ENCODE data around the gene IL22RA1. TPM values are rescaled to one million over a fixed set of nuclear protein-coding genes. Genes with fewer than 3 reads are reported as not detected.

IL22RA1 gene
- total and polyA plus RNA-seq, 8 donors = 0.43 to 4.1 (median 1.8) TPM; not detected in 1

DNA sequence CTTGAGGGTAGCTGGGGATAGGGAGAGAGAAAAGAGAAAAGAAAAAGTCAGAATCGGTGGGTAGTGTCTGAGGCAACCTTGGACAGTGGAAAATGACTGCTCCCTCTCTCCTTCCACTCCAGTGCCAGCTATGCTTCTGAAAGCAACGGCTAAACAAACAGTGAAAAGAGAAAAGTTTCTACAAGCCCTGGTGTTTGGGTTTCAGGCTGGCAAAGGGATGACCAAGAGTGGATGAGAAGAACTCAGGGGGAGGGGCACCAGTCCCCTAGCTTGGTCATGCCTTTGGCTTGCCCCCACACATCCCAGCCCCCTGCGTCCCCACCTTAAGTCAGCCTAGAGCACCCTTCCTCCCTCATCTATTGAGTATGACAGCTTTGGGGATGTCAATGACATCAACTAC lies 8.6 kb downstream of the IL22RA1 start:
- H3K27me3 ChIP-seq = no peaks in the 10 kb centered on the region
- H3K9me3 ChIP-seq = peaks cover 0 to 13% (median 13%) of the 10 kb centered on the region in 4 donors
- 81 to 87% (median 83%) methylated on average over 3 of the region's 3 CpGs for WGBS, 5 donors
- H3K4me1 ChIP-seq = no peaks in the 10 kb centered on the region
- no peak for TF ChIP-seq POLR2A (IDR thresholded peaks at IDR 0.05)
- peaks cover 0 to 8% (median 3%) of the 10 kb centered on the region in 4 donors for H3K36me3 ChIP-seq
- H3K27ac ChIP-seq = no peak overlapping the region
- no peak overlapping the region for H3K4me3 ChIP-seq
- DNase-seq = no peak
- intact Hi-C loops (cut with DNase I; ENCODE audit: low total_unique reads) = no loop called here

DNA sequence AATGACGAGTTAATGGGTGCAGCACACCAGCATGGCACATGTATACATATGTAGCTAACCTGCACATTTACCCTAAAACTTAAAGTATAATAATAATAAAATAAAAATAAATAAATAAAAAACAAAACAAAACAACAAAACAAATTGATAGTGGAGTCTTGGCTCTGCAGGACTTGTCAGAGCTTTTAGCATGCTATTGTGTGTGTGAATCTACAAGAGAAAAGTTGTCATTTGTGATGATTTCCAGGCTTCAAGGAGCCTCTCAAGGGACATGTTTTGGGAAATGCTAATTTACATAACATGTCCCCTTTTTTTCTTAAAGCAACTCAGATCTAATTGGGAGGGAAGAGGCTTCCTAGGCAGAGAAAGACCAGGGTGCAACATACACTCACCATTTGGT lies 9.1 kb downstream of the IL22RA1 start:
- 80 to 92% (median 90%) methylated on average over 1 of the region's 1 CpG for WGBS, 5 donors
- H3K27me3 ChIP-seq = no peaks in the 10 kb centered on the region
- no peaks in the 10 kb centered on the region for H3K4me1 ChIP-seq
- TF ChIP-seq, protein P1, sequence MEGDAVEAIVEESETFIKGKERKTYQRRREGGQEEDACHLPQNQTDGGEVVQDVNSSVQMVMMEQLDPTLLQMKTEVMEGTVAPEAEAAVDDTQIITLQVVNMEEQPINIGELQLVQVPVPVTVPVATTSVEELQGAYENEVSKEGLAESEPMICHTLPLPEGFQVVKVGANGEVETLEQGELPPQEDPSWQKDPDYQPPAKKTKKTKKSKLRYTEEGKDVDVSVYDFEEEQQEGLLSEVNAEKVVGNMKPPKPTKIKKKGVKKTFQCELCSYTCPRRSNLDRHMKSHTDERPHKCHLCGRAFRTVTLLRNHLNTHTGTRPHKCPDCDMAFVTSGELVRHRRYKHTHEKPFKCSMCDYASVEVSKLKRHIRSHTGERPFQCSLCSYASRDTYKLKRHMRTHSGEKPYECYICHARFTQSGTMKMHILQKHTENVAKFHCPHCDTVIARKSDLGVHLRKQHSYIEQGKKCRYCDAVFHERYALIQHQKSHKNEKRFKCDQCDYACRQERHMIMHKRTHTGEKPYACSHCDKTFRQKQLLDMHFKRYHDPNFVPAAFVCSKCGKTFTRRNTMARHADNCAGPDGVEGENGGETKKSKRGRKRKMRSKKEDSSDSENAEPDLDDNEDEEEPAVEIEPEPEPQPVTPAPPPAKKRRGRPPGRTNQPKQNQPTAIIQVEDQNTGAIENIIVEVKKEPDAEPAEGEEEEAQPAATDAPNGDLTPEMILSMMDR (IDR thresholded peaks at IDR 0.05) = no peak
- TF ChIP-seq EP300 (IDR thresholded peaks at IDR 0.05) (no peak), POLR2AphosphoS5 (IDR thresholded peaks at IDR 0.05) (no peak), POLR2A (IDR thresholded peaks at IDR 0.05) (no peak)
- H3K36me3 ChIP-seq = peaks cover 0 to 8% (median 3%) of the 10 kb centered on the region in 4 donors
- DNase-seq = no peak
- H3K27ac ChIP-seq = no peak overlapping the region
- intact Hi-C loops (cut with DNase I; ENCODE audit: low total_unique reads) = no loop called here
- no peak overlapping the region for H3K4me3 ChIP-seq
- H3K9me3 ChIP-seq = peaks cover 0 to 13% (median 13%) of the 10 kb centered on the region in 4 donors

DNA sequence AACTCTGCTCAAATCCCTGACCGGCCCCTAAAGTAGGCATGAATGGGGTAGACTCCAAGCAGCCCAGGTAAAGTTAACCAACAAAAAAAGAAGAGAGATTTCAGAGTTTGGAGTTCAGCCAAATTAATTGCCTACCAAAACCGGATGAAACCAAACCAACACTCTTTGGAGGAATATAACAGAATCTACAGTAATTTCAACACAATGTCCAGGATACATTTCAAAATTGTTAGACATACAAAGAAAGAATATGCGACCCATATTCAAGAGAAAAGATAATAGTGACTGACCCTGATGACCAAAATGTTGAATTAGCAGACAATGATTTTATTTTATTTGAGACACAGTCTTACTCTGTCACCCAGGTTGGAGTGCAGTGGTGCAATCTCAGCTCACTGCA lies 12.6 kb downstream of the IL22RA1 start:
- Histone ChIP-seq H3K36me3 (peaks cover 0 to 8% (median 3%) of the 10 kb centered on the region in 4 donors), H3K4me3 (no peak overlapping the region), H3K4me1 (peaks cover 0 to 13% (median 0%) of the 10 kb centered on the region in 4 donors), H3K27me3 (no peaks in the 10 kb centered on the region), H3K27ac (no peak overlapping the region), H3K9me3 (peaks cover 0 to 13% (median 13%) of the 10 kb centered on the region in 4 donors)
- DNase-seq = no peak
- TF ChIP-seq POLR2A (IDR thresholded peaks at IDR 0.05) (no peak), POLR2AphosphoS5 (IDR thresholded peaks at IDR 0.05) (no peak), EP300 (IDR thresholded peaks at IDR 0.05) (no peak)
- TF ChIP-seq, protein P1 (IDR thresholded peaks at IDR 0.05) = no peak
- intact Hi-C loops (cut with DNase I; ENCODE audit: low total_unique reads) = no loop called here
- WGBS, 5 donors = 86 to 92% (median 89%) methylated on average over 3 of the region's 3 CpGs

DNA sequence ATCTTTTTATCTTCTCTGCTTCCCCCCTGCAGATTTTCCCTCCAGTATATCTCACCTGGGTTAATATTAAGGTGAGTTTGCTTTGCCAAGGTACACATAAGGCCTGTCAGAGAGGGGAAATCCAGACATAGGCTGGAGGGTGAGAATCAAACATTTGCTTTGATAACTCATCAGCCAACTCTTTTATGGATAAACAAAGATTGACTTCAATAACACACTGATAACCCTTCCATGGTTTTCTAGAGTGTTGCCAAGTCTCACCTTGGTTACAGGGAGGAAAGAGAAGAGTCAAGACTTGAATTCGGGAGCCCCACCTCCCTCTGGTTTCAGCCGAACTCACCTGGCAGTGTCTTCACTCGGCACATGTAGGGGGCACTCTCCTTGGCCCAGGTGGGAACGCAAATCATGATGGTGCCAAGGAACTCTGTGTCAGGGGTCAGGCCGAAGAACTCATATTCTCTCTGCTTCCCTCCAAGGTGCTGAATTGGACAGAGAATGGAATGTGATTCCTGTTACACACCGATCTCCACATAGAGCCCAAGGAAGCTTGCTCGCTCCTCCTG lies 15.1 kb downstream of the IL22RA1 start:
- no peak overlapping the region for H3K4me3 ChIP-seq
- intact Hi-C loops (cut with DNase I; ENCODE audit: low total_unique reads) = no loop called here
- H3K27ac ChIP-seq = no peak overlapping the region
- H3K4me1 ChIP-seq = peaks cover 0 to 13% (median 0%) of the 10 kb centered on the region in 4 donors
- no peak for DNase-seq
- 39 to 63% (median 58%) methylated on average over 7 of the region's 7 CpGs for WGBS, 5 donors
- H3K36me3 ChIP-seq = peaks cover 0 to 5% (median 0%) of the 10 kb centered on the region in 4 donors
- TF ChIP-seq, protein P1 (IDR thresholded peaks at IDR 0.05) = no peak
- TF ChIP-seq POLR2A (IDR thresholded peaks at IDR 0.05) = no peak
- TF ChIP-seq POLR2AphosphoS5 (IDR thresholded peaks at IDR 0.05) = no peak
- TF ChIP-seq EP300 (IDR thresholded peaks at IDR 0.05) = no peak
- peaks cover 0 to 13% (median 13%) of the 10 kb centered on the region in 4 donors for H3K9me3 ChIP-seq
- no peaks in the 10 kb centered on the region for H3K27me3 ChIP-seq

DNA sequence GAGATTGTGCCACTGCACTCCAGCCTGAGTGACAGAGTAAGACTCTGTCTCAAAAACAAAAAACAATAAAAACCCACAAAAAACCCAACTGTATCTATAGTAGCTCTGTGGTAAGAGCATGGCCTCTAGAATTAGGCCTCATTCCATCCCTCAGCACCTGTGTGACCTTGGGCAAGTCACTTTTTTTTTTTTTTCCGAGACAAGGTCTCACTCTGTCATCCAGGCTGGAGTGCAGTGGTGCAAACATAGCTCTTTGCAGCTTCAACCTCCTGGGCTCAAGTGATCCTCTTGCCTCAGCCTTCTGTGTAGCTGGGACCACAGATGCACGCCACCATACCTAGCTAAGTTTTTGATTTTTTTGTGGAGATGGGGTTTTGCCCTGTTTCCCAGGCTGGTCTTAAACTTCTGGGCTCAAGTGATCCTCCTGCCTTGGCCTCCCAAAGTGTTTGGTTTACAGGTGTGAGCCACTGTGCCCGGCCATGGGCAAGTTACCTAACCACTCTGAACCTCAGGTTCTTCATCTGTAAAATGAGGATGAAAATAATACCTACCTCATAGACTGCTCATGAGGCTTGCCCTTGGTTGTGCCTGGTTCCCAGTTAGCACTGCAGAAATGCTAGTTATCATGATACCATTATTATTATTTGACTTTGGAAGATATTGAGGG lies 15.7 kb downstream of the IL22RA1 start:
- no peak for DNase-seq
- no peaks in the 10 kb centered on the region for H3K27me3 ChIP-seq
- H3K4me1 ChIP-seq = peaks cover 0 to 13% (median 0%) of the 10 kb centered on the region in 4 donors
- H3K36me3 ChIP-seq = no peaks in the 10 kb centered on the region
- H3K27ac ChIP-seq = no peak overlapping the region
- H3K4me3 ChIP-seq = no peak overlapping the region
- WGBS, 5 donors = 60 to 76% (median 74%) methylated on average over 3 of the region's 3 CpGs
- intact Hi-C loops (cut with DNase I; ENCODE audit: low total_unique reads) = no loop called here
- H3K9me3 ChIP-seq = peaks cover 0 to 13% (median 13%) of the 10 kb centered on the region in 4 donors
- TF ChIP-seq POLR2A (IDR thresholded peaks at IDR 0.05) (no peak), POLR2AphosphoS5 (IDR thresholded peaks at IDR 0.05) (no peak), EP300 (IDR thresholded peaks at IDR 0.05) (no peak)
- TF ChIP-seq, protein P1 (IDR thresholded peaks at IDR 0.05) = no peak
